Activated CD4-positive, alpha-beta T cell treated with anti-CD3 and anti-CD28 coated beads, Interleukin-2, amount 50 U/mL, for 24 hours (primary cell): Measurements from ENCODE around the gene SAMD9.
"Not testable (repeated sequence)": the region's sequence is repeated elsewhere in the genome, so short reads cannot be mapped to it uniquely, and the experiment has no call there.

Source experiments
- DNase-seq, 2 donors: peaks; one replicate each; pipeline ENCODE4 v3.0.0-alpha.2; 2020; ENCODE audit warnings: low read depth in 1 of 2, low spot score in 1 of 2

SAMD9 gene

DNA sequence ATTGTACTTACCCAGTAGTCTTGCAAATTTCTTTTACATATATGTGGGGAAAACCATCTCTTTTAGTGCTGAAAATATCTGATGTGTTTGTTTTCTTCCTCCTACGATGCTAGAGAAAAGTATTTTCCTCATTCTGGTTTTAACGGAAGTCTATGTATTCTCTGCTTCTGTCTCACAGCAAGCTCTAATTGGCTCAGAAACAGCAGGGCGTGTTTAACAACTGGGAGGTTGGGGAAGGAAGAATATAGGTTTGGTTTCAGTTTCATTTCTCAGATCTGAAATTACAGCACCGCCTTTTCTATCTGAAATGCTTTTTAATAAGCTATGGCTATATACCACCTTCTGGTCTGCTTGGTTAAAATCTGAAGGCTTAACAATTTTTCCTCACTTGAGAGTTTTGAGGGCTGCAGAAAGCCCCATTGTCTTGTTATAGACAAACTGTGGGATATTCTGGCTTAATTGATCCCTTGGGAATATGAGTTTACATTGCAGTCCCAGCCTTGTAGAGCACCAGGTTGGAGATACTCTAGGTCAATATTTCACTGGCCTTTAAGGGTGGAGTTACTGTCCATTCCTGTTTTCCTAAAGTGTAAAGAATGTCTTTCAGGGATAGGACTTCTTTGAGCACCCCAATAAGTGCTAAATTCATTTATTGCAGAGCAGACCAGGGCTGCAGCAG, at the start of gene SAMD9:
Gene SAMD9 (minus strand): TSS at position 128 of the 679 bp plus-strand sequence. CDS start 11,882 bp downstream, outside the sequence.
- peak in 1 of 2 donors; percentile 53 for DNase-seq

DNA sequence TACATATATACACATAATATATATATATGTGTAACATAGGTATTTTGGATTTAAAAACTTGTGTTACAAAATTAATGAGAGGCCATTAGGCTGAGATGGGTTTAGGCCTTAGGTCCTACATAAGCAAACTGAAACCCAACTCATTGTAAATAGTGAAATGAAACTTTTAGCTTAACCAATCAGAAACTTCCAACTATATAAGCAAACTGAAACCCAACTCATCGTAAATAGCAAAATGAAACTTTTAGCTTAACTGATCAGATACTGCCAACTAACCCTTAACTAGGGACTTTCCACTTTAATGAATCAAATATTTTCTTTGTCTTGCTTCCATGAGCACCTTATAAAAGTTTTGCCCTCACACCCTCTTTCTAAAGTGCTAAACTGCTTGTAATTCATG, 47.7 kb upstream of the SAMD9 start:
- DNase-seq: no peak

DNA sequence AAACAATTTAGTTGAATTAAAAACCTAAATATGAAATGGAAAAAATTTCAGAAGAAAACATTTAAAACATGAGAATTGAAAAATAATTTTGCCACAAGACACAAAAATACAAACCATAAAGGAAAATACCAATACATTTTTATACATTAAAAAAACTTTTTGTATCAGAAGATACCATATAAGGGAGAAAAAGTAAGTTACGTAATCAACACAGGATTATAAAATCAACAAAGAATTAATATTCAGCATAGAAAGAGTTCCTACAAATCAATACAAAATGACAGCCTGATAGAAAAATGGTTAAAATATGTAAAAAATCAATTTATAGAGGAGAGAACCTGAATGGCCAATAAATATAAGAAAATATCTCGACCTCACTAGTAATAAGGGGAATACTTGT, 47.0 kb upstream of the SAMD9 start:
- DNase-seq: no peak

DNA sequence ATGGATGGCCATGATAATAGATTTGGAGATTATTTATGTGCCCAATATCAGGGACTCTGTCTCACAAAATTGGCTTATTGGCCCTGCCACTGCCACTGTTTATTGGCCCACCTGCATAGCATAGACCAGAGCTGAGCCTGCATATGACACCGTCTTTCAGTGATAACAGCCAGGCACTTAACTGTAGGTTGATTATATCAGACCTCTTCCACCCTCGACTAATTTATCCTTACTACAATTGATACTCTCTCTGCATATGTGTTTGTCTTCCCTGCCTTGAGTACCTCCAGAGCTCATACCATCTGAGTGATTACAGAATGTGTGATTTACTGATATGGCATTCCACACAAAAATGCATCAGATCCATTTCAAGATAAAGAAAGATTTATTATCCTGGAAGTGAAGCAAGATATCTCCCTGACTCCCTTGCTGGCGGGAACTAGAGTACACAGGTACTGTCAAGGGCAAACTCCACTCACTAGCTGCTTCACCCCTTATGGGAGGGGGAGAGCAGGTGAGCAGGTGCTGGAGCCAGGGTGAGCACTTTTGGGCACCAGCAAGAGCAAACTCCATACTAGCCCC, 43.5 kb upstream of the SAMD9 start:
- no peak for DNase-seq

DNA sequence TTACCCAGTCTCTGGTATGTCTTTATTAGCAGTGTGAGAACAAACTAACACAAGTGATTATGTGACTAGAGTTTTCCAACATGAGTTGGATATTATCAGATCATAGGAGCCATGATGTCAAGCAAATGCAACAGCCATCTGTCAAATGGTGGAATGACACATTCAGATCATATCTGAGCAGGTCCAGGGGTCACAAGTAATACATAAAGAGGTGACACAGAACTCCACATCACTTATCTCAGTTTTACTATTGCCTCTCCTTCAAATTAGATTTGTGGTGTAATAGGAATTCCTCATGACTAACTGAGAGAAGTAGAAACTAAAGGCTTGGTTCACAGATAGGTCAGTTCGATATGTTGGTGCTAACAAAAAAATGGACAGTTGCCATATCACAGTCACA, 42.6 kb upstream of the SAMD9 start:
- DNase-seq: no peak

DNA sequence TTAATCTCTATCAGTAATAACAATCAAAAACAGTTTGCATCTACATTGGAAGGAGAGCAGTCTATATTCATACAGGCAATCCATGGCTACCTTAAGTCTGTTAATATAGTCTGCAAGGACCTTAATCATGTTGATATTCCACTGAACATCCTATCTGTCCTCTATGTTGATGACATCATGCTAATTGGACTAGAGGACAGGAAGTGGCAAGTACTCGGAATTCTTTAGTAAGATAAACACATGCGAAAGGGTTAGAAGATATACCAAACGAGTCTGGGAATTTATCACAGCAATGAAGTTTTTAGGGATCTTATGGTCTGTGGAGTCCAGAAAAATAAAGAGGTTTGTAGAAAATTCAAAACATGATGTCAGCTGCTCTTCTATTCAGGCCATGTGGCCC, 41.7 kb upstream of the SAMD9 start:
- DNase-seq: no peak

DNA sequence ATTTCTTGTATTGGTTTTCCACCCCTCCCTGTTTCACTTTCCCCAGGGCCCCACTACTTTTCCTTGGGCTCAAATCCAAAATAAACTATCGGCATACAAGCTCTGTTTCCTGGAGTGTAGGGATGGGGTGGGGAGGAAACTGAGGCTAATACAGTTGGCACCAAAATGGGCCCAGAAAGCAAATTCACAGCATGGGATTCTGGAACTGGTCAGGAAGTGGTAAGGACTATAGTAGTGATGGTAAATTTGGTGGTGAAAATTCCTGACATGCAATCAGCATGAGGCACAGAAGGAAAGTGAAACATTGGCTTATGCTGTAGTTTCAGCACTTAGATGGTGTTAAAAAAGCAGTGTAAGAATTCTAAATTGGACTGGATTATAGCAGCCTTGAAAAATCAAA, 39.1 kb upstream of the SAMD9 start:
- no peak for DNase-seq

DNA sequence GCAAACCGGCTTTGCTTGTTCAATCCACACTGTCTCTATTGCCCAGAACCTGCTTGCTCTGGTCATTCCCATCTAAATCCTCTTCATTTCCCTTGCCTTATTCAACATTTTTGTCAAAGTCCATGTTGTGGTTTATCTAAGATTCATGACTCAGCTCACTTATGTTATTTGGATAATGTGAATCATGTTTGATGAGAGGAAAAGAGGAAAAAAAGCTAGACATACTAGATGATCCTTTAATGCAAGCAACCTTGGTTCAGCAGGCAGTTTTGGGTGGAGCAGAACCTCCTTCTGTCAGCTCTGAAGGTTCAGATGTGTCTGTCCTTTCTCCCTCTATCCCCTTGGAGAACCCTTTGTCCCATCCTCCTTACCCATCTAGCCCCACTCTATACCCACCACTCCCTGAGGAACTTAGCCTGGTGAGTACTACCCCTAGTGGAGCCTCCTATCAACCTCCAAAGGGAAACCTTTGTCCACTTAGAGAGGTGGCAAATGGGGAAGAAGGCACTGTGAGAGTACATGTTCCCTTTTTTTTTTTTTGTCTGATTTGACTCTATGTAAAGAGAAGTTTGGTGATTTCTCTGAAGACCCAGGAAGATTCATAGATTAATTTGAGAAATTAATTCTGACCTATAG, 32.5 kb upstream of the SAMD9 start:
- DNase-seq: no peak

DNA sequence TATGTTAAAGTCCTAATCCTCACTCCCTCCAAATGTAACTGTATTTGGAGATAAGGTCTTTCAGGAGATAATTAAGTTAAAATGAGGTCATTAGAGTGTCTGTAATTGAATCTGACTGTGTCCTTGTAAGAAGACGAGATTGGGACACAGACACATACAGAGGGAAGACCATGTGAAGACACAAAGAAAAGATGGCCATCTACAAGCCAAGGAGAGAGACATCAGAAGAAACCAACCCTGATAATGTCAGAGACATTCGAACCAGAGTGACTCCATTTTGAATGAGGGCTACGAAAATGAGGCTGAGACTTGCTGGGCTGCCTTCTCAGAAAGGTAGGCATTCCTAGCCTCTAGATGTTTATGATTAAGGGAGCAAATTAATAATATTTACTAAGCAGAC, 30.9 kb upstream of the SAMD9 start:
- DNase-seq: no peak

DNA sequence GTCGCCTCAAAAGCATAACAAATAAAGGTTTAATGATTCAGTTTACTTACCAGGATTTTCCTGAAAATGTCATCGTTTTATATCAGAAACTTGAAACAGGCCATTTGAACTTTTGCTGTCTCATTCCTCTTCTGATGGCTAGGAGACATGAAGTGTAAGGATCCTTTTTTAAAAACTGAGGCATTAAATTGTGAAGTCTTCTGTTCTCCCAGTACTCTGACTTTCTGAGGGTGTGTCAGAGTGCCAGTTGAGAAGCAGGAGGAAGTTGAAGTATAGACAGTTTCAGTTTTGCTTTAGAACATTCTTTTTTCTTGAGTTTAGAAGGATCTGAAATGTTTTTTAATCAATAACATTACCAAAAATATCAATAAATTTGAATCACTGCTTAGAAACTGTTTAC, 30.4 kb upstream of the SAMD9 start, which contains the start of gene SAMD9L:
Gene SAMD9L (minus strand): TSS at position 242 of the 400 bp plus-strand sequence. CDS start 12,414 bp downstream, outside the sequence.
- no peak for DNase-seq

DNA sequence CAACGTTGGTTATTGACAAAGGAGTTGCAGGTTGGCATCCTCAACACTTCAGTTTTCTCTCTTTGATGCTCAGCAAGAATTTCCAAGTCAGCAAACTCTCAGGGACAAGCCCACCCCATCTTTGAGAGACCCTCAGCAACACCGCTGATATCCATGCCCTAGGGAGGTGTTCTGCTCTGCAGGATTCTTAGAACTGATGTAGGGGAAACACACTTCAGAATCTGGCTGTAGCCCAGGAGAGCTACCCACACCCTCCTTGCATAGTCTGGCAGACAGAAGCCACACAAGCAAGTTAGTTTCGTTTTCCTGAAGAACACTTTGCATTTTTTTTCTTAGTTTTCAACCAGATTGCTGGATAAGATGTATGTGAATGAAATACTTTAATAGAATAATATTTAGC, 29.6 kb upstream of the SAMD9 start:
- peak in 1 of 2 donors; percentile 8 for DNase-seq

DNA sequence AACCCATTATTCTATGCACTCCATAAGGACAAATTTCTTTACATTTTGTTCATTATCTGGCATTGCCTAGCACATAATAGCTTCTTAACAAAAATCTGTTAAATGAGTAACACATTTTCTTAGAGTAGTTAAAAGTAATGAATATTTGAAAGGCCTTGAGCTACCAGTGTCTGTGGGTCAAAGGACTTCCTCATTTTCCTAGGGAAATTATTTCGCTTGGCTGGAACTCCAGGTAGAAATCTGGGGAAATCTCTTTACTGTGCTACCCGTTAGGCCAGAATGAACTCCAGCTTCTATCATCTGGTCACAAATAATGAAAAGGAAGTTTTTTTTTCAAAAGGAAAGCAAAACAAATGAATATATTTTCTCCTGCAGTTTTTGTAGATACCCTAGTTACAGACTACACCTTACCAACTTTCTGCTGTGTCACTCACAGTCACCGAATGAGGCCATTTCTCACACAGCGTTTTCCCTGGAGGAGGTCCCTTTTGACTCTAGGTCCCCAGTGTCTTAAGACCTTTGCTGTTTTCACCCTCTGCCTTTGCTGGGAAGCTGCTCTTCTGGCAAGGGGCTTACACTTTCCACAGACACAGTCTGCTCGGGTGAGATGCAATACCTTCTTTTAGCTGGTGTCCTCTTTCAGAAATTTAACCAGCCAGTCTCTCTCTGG, 28.8 kb upstream of the SAMD9 start:
- DNase-seq: no peak

DNA sequence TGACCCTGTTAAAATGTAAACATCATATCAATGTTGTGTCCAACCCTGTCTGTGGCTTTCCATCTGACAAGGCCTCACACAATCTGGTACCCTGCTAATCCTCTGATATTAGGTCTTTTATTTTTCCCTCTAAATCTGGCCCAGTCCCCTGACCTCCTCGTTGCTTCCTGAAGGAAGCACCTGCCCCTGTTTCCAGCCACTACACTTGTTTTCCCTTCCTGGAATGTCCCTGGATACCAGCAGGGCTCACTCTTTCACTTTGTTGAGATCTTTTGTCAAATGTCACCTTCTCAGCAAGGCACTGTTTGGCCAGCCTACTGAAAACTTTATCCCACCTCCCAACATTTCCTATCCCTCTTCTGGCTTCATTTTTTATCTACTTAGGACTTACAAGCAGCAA, 28.3 kb upstream of the SAMD9 start:
- DNase-seq: no peak

DNA sequence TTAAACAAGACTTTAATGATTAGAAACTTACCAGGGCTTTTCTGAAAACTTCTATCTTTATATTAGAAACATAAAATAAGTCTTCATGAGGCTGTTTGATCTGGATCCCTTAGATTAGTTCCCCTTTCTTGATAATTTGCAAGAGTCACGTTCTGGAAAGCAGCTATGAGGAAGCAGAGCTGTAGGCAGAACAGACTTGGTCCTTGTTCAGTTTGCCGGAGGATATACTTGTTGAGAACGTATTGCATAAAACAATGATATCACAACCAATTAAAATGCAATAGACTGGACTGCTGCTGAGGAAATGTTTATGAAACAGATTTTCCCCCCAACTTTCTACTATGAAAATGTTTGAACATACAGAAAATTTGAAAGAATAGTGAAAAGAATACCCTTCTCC, 27.6 kb upstream of the SAMD9 start:
- DNase-seq: no peak

DNA sequence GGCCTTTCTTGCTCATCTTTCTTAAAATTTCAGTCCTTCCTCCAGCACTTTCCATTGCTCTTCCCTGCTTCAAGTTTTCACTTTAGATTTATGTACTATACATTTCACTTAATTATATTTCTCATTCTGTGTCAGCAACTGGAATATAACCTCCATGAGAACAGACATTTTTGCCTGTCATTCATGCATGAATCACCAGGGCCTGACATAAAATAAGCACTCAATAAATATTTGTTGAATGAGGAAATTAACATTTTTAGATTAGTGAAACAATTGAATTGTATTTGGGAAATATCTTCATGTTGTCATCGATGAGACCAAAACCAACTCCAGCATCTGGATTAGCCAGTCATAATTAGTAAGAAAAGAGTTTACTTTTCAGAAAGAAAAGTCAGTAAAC, 24.3 kb upstream of the SAMD9 start:
- no peak for DNase-seq

DNA sequence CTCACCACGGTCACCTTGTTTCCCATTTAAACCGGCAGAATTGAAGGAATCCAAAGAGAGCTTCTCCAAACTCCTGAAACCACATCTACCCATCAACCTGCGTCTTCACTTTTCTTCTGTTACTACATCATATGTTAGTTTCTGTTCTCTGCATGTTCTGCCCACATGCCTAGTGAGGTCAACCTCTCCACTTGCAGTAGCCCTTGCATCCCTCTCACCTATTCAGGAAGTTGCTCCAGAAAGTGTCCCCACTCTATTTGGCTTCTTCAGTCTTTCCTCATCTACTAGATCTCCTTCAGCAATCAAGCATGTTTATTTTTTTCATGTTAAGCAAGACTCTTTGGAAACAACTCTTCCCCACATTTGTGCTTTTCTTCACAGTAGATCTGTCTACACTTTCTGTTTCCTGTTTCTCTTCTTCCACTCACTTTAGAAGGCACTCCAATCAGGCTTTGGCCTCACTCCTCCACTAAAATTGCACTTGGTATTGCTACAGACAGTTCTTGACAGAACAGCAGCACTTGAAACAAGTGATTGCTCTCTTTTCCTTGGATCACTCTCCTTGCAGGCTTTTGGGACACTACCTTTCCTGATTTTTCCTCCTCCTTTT, 22.9 kb upstream of the SAMD9 start:
- no peak for DNase-seq

DNA sequence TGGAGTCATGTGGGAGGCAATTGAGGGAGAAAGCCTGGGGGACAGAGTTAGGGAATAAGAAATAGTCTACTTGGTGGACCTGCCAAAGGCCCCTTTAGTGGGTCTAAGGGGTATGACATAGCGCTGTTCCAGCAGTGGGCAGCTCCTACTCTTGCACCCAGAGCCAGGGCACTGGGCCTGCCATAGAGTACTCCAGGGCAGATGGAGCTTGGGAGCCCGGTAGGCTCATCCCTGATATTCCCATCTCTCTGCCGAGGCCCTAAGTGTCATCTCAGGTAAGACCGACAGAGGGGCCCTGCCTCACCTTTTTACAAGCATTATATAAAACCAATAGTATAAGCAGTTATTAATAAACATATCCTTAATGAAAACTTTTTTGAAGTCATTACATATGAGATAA, 20.8 kb upstream of the SAMD9 start:
- no peak for DNase-seq

DNA sequence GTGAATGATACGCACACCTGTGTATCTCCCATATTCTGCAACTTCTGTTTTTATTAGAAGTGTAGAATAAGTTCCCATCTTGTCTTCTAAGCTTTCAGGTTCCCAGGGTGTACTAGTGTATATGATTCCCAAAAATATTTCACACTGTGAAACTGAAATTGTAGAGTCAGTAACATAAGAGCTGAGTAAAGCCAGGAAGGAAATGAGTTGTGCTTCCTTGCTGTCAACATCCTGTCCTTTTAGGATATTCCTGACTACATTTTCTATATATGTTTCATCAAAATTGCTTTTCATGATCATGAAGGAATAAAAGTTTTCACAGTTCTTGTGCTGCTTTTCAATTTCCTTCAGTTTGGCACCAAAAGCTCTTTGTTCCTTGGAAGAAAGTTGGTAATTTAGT, 15.2 kb upstream of the SAMD9 start:
- no peak for DNase-seq

DNA sequence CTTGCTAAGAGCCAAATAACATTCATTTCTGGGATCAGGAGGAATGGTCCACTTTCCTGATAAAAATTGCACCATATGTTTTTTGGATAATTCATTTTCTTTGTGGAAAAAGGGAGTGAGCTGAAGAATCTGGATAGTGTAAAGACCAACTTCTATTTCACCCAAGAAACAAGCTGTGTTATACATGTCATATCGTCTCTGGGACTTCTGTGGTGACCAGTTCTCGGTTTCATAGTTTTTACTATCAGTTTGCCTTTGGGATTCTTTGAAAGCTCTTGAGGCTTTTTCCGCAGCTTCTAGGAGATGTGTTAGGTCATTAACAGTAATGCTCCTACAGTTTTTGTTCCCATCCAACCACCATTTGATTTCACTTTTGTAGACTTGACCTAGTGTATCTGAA, 14.4 kb upstream of the SAMD9 start:
- DNase-seq: no peak

DNA sequence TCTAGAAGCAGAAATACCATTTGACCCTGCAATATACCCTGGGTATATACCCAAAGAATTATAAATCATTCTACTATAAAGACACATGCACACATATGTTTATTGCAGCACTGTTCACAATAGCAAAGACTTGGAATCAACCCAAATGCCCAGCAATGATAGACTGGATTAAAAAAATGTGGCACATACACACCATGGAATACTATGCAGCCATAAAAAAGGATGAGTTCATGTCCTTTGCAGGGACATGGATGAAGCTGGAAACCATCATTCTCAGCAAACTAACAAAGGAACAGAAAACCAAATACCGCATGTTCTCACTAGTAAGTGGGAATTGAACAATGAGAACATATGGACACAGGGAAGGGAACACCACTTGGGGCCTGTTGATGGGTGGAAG, 9.2 kb upstream of the SAMD9 start:
- not testable (repeated sequence) for DNase-seq

DNA sequence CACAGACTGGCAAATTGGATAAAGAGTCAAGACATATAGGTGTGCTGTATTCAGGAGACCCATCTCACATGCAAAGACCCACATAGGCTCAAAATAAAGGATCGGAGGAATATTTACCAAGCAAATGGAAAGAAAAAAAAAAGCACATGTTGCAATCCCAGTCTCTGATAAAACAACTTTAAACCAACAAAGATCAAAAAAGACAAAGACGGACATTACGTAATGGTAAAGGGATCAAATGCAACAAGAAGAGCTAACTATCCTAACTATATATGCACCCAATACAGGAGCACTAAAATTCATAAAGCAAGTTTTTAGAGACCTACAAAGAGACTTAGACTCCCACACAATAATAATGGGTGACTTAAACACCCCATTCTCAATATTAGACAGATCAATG, 5.8 kb upstream of the SAMD9 start:
- not testable (repeated sequence) for DNase-seq
